Middle frontal gyrus (tissue), 1 donor: ENCODE data around the gene CHIC1.
"Not testable (repeated sequence)": the region's sequence is repeated elsewhere in the genome, so short reads cannot be mapped to it uniquely, and the experiment has no call there.

ENCODE experiments used
- DNase-seq: peaks from one replicate; pipeline ENCODE4 v3.0.0-alpha.2; 2015; ENCODE audit warnings: low spot score; ENCODE audit errors: extremely low spot score

CHIC1 gene

DNA sequence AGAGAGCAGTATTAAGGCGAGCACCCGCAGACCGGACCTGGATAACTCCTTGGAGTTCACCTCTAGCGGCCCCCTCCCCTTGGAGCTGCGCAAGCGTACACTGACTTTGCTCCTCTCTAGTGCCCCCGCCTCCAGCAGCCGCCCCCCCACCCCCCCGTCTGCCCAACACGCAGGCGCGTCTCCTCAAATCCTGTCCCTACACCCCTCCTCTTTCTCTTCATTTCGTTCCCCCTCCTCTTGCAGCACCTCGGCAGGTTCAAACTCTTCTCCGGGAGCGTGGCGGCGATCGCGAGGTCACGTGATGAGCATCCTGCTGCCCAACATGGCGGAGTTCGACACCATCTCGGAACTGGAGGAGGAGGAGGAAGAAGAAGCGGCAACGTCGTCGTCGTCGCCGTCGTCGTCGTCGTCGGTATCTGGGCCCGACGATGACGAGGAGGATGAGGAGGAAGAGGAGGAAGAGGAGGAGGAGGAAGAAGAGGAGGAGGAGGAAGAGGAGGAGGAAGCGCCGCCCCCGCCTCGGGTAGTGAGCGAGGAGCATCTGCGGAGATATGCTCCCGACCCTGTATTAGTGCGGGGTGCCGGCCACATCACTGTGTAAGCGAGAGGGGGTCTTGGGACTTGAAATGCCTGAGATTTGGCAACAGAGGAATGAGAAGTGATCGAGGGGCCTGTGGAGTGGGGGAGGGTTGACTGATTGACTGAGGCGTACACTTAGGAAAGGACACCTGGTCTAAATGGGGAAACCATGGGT is at the start of gene CHIC1:
Gene CHIC1, plus strand, starts transcription at position 214 of the 754 bp plus-strand sequence. Its CDS starts 88 bp downstream, at position 302.
- no peak for DNase-seq

DNA sequence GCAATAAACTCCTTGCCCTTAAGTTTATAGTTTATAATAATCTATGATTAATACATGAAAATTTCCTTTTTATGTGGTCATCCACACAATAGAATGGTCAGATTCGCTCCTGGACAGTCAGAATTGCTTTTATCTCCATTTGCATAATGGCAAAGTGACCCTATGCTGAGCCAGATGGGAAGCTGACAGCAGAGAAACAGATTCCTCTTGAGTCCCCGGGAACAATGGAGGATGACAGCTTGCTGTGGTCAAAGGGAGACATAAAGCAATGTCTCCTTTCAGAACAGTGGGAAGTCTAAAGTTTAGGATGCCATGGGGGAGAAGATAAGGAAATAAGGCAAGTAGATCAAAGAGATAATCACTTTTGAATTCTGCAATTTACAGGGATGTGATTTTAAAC is 40.2 kb upstream of the CHIC1 start:
- DNase-seq: not testable (repeated sequence)

DNA sequence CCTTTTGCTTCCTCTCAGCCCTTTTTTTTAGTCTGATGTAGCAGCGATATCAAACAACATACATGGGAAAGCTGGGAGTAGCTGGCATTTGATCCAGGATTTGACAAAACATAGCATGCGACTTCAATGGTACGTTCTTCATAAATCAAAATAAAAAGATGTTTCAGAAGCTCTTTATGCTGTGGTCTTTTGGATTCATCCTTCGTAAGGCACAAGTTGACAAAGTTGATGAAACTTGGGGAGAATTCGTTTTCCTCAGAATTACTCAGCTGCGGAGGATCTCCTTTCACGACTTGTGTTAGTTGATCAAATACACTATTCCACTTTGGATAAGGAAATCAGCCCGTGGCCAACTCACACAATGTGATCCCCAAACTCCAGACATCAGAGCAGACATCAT is 38.1 kb upstream of the CHIC1 start:
- no peak for DNase-seq

DNA sequence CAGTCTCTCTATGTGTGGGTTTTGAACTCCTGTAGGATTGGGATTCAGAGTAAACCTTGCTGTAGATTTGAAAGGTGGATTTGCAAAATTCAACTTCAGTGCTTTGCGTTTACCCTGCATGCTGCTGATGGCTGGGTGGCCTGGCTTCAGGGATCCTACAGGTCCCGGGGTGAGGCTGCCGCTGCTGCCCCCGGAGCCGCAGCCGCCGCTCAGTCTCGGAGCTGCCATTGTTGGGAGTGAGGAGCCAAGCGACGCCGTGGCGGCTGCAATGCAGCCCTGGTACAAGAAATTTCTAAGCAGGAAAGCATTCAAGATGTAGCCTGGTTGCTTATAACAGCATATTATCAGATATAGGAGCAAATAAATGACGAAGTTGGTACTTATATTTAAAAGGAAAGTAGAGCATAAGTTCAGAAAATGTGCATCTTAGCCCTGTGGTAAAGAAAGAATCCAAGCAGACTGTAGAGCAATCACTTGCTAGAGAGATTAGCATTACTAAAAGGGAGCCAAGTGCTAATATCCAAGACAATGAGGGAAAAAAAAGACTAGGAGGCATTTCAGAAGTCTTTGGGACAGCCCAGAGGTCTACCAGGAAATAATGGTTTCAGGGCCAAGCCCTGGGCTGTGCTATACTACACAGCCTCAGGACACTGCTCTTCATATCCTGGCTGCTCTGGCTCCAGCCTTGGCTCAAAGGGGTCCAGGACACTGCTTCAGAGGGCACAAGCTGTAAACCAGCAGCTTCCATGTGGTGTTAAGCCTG is 36.9 kb upstream of the CHIC1 start:
- DNase-seq: no peak

DNA sequence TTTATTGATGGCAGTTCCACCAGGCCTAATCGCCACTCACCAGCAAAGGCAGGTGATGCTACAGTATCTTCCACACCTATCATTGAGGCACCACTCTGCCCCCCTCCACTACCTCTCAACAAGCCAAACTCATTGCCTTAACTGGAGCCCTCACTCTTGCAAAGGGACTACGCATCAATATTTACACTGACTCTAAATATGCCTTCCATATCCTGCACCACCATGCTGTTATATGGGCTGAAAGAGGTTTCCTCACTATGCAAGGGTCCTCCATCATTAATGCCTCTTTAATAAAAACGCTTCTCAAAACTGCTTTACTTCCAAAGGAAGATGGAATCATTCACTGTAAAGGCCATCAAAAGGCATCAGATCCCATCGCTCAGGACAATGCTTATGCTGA is 31.3 kb upstream of the CHIC1 start:
- DNase-seq: not testable (repeated sequence)

DNA sequence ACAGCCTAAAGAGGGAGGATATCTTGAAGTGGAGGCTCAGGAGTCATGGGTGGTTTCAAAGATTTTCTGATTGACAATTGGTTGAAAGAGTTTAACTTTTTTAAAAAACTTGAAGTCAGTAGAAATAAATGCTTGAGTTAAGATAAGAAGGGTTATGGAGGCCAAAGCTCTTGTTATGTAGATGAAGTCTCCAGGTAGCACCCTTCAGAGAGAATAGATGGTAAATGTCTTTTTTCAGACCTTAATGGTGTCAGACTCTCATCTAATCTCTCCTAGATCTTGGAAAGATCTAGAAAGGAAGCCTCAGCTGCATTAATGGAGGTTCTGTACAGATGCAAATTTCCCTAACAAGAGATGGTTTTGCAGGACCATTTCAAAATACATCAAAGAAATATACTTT is 6.8 kb upstream of the CHIC1 start:
- DNase-seq: no peak

DNA sequence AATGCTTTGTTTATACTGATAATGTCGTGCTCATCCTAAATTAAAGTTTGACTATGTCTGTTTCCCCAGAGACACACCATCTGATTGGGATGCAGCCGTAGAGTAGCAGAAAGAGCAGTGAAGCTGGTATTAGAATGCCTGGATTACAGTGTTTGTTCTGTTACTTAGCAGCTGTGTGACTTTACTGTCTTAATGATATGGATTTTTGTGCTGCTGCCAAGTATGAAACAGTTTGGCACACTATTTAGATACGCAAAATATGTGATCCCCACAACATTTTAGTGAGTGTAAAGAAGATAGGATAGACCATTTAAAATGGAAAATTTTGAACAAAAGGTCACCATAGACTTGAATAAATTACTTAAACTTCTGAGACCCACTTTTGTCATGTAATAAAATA is 1.2 kb upstream of the CHIC1 start:
- DNase-seq: no peak

DNA sequence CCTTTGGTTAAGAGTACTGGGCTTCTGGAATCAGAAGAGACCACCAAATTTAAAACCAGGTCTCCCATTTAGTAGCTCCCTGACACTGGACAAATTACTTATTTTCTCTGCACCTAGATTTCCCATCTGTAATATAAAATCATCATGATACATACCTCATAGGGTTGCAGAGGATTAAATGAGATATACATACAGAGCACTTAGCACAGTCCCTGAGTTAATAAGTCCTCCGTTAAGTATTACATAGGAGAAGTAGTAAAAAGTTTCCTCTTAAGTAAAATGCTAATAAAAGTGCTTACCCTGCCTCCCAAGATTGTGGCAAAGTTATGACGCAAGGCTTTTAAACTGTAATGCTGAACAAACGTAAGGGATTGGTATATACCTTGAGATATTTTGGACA is 539 bp upstream of the CHIC1 start:
- no peak for DNase-seq

DNA sequence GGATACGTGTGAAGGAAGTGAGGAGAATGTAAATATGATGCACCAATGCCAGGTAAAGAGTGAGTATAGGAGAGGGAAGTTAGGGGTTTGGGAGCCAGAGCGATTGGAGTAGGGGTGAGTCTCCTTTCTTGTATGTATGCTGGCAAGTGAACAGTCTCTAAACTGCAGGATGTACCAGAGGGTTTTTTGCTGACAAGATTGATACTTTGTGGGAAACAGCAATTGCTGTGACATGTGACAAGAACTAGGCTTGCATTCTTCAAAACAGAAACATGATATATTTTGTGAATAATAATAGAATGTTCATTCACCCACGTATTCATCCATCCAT is 706 bp downstream of the CHIC1 start:
- no peak for DNase-seq

DNA sequence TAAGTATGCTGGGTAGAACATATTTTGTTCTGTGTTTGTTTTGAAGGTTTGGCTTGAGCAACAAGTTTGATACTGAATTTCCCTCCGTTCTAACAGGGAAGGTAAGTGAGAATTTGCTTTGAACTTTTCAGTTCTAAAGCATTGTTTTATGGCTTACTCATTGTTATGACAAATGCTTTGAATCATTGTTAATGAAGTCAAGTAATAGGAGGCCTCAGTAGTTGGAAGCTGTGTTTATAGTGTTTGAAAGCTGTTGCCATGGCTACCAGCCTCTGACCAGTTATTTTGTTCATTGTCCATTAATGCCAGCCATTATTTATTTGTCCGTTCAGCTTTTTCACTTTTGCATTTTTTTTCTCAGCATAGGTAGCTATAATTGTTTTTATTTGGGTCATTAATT is 14.4 kb downstream of the CHIC1 start:
- DNase-seq: no peak

DNA sequence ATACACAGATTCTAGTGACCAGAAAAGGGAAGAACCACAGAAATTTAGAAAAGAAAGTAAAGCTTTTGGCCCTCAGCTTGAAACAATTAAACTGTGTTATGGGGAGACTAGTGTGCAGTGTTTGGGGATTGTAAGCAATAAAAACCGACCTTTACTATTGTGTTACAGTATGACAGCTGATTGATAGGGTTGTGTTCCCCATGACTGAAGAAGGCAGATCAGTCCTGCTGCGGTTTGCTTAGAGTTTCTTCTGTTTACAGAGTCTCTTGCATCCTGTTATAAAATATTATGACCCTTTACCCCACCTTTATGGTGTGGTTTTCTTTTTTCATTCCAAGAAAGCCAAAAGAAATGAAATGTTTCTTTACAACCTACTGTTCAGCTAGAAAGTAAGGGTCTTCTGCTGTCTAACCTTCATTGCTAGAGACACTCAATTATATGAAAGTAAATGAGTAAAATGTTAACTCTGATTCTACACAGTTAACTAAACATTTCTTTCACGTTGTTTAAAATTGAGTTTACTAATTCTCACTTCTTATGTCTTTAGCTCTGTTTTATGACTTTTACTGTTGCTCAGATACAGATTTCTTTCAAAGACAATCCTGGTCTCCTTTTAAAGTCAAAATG is 18.1 kb downstream of the CHIC1 start:
- DNase-seq: no peak

DNA sequence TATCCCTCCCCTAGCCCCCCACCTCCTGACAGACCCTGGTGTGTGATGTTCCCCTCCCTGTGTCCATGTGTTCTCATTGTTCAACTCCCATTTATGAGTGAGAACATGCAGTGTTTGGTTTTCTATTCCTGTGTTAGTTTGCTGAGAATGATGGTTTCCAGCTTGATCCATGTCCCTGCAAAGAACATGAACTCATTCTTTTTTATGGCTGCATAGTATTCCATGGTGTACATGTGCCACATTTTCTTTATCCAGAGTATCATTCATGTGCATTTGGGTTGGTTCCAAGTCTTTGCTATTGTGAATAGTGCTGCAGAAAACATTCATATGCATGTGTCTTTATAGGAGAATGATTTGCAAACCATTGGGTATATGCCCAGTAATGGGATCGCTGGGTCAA is 34.8 kb downstream of the CHIC1 start:
- DNase-seq: not testable (repeated sequence)

DNA sequence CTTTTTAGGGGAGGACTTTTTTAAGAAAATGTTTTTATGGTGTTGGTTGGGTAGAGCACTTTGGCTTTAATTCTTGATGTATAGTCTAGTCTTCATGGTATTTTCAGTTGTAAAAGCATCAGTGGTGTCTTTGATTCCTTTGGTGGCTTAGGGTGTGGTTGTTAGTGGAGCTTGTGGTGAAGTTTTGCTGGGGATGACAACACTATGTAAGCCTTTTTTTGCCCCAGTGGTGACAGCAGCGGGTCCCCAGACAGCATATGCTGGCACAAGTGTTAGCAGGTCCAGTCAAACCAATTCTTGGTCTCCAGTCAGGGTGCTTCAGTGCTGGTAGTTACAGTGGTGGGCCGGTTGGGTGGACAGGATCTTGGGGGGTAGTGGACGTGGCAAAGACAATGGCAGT is 52.0 kb downstream of the CHIC1 start:
- no peak for DNase-seq

DNA sequence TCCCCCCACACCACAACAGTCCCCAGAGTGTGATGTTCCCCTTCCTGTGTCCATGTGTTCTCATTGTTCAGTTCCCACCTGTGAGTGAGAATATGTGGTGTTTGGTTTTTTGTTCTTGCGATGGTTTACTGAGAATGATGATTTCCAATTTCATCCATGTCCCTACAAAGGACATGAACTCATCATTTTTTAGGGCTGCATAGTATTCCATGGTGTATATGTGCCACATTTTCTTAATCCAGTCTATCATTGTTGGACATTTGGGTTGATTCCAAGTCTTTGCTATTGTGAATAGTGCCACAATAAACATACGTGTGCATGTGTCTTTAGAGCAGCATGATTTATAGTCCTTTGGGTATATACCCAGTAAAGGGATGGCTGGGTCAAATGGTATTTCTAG is 78.7 kb downstream of the CHIC1 start:
- not testable (repeated sequence) for DNase-seq

DNA sequence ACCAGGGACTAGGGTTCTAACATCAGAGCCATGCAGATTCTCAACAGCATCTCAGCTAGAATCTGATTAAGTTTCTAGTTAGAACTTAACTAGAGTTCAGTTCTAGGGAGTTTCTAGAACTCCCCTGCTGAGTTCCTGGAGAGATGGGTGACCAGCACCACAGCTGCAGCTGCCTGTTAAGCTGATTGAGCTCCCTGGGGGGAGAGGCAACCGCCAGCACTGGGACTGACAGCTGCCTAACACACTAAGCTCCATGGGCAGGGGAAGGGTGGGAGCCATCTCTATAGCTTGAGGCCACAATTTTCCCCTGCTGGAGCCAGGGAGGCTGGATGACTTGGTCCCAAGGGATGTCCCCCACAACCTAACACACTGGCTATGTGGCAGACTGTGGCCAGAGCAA is 84.2 kb downstream of the CHIC1 start:
- DNase-seq: no peak

DNA sequence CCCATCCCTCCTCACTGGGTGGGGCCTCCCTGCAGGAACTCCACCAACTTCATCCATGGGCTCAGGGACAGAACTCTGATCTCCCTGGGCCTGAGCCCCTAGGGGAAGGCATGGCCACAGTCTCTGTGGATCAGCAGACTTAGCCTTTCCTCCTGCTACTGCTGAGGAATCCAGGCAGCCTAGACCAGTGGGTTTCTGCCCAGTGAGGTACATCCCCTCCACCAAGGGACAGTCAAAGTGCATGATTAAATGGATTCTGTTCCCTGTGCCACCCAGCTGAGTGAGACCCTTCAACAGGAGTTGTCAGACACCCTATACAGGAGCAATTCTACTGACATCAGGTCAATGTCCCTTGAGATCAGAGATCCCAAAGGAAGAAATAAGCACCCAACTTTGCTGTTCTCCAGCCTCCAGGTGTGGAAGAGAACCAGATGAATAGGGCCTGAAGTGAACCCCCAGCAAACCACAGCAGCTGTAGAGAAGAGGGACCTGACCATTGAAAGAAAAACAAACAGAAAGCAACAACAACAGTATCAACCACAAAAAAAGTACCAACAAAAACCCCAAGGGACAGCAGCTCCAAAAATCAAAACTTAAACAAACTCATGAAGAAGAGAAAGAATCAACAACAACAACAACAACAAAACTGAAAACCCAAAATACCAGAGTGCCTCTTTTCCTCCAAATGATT is 84.8 kb downstream of the CHIC1 start:
- DNase-seq: no peak

DNA sequence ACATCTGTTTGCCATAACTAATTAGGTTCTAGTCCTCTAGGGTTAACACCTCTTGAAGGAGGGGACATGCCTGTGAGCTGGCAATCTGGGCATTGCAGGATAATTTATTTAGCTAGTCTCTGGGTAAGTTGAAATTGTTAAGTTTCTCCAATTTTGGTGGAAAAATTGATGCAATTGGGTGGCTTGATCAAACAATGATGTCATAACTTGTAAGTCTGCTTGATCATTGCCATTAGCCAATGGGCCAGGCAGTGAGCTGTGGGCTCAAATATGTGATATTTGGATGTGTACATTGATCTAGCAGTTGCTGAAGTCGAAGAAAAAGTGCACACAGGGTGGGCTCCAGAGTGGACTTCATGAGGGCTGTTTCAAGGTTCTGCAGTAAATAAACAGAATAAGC is 98.3 kb downstream of the CHIC1 start:
- DNase-seq: not testable (repeated sequence)

DNA sequence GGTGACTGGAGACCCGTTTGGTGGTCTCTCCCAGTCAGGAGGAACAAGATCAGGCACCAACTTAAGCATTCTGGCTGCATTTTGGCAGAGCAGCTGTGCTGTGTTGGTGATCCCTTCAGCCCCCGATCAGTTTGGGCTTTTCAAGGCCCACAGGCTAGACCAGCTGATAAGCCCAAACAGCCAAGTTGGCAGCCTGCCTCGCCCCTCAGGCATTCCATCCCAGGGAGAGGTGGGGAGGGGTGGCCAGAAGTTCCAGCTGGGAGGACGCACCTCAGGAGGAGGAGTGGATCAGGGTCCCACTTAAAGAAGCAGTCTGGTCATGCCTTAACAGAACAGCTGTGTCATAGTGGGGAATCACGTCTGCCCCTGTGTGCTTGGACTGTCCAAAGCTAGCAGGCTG is 105.8 kb downstream of the CHIC1 start:
- DNase-seq: no peak

DNA sequence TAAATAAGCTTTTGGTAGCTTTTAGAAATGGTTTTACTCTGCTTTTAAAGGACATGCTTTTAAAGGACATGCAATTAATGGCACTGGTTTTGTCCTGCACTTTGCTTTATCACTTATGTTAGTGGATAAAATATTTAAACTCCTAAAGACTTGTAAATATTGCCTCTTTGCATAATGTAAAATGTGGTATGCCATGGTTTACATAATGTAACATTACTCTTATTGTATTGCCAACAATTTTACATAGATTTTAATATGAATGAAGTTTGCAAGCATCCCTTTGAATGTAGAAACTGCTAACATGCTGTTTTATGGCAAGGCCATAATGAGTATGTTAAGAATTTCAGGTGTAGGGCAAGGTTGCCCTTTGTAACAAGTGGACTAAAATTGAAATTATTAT is 118.4 kb downstream of the CHIC1 start:
- DNase-seq: no peak

DNA sequence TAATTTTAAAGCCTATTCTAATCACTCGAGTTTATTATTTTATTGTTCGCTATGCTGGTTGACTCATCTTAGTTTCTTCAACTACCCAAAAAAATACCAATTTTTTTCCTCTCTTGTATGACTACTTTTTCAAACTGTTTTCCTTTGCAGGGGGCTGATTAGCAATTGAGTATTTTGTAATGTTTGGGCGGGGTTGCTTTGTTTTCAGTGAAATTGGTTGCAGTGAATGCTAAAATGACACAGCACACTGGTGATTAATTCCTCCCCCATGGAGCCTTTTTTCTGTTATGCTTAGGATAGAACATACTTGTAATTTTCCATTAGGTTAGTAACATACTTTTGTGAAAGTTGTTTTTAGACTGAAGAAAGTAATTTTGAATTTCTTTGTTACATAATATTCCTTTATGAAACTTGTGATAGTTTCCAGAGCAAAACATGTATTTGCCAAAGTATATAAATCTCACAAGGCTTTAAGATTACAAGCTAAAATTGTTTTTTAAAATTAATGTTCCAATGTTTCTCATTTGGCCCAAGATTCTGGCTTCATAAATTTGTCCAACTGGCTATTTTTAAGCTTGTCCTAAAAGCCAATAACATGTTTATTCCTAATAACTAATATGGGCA is 120.4 kb downstream of the CHIC1 start:
- no peak for DNase-seq

DNA sequence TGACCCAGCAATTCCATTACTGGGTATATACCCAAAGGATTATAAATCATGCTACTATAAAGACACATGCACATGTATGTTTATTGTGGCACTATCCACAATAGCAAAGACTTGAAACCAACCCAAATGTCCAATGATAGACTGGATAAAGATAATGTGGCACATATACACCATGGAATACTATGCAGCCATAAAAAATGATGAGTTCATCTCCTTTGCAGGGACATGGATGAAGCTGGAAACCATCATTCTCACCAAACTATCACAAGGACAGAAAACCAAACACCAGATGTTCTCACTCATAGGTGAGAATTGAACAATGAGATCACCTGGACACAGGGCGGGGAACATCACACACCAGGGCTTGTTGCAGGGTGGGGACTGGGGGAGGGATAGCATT is 144.0 kb downstream of the CHIC1 start:
- DNase-seq: not testable (repeated sequence)

DNA sequence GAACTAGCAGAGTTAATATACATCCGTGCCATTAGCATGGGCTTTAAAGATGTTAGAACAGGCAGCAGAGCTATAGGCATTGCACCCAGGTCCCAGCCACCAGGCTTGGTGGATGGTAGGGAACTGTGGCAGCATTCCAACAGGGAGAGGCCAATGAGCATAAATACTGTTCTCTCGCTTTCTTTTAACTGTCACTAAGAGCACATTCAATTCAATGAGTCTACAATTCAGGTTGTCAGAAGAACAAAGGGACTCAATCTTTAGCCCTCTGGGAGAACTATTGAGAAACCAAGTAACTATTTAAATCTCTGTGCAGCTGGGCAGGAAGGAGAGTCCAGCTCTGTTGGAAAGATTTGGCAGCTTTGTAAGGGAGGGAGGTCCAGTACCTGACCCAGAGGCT is 165.6 kb downstream of the CHIC1 start:
- DNase-seq: no peak
